HFF-Myc (cell line): ENCODE data around the gene APOBEC3C.
"Not testable (repeated sequence)": the region's sequence is repeated elsewhere in the genome, so short reads cannot be mapped to it uniquely, and the experiment has no call there.

Source experiments
- DNase-seq: peaks from one replicate; pipeline ENCODE4 v3.0.0-alpha.2; 2011; ENCODE audit warnings: low read depth; ENCODE audit errors: extremely low read depth
- H3K4me3 ChIP-seq: replicated peaks from 2 replicates; pipeline ENCODE4 v1.5.1; 2011; ENCODE audit warnings: low read depth, mild to moderate bottlenecking, control low read depth, low read length
- CTCF ChIP-seq: IDR thresholded peaks from 2 replicates; pipeline ENCODE4 v1.5.1; 2012; ENCODE audit warnings: mild to moderate bottlenecking, low read depth, low read length, control low read depth; ENCODE audit errors: missing control alignments

The APOBEC3C gene

GRCh38 chr22:38997518-38997917, 16.5 kb upstream of the APOBEC3C start:
- no peak for TF ChIP-seq CTCF
- H3K4me3 ChIP-seq, result no peak overlapping the region
- DNase-seq, result no peak

- peak; percentile 78 for TF ChIP-seq CTCF
- DNase-seq, result peak; percentile 75
- H3K4me3 ChIP-seq, result no peak overlapping the region
Observed at GRCh38 chr22:39003165-39003638, 10.9 kb upstream of the APOBEC3C start.

DNA sequence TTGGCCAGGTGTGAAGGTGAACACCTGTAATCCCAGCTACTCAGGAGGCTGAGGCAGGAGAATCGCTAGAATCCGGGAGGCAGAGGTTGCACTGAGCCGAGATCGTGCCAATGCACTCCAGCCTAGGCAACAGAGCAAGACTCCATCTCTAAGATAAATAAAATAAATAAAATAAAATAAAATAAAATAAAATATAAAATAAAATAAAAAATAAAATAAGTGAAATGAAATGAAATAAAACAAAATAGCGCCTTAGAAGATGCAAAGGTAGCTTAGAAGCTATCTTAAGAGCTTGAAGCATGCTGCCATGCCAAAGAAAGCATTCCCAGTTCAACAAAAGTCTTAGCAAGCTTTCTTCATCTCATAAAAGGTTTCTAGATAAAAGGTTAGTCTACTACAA, 6.9 kb upstream of the APOBEC3C start:
- no peak for DNase-seq
- TF ChIP-seq CTCF, result no peak
- H3K4me3 ChIP-seq, result no peak overlapping the region

GRCh38 chr22:39008271-39008850, 5.7 kb upstream of the APOBEC3C start:
- not testable (repeated sequence) for H3K4me3 ChIP-seq, DNase-seq

DNA sequence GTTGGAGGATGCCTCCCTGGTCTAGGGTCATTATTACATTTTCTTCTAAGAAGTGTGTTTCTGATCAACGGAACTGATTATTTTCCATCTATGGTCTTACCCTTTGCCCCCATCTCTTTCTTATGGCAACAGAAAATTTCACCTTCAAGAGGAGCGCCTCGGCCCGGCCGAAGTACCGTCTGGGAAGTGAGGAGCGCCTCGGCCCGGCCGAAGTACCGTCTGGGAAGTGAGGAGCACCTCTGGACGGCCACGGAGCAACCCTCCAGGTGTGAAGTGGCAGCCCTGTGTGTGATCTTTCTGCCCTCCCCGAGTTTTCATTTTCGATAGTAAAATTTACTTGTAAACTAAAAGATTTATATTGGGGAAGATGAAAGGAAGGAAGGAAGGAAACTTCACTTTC, 3.1 kb upstream of the APOBEC3C start:
- no peak for DNase-seq
- TF ChIP-seq CTCF, result no peak
- no peak overlapping the region for H3K4me3 ChIP-seq

- no peak overlapping the region for H3K4me3 ChIP-seq
- no peak for DNase-seq
- no peak for TF ChIP-seq CTCF
Observed at GRCh38 chr22:39012533-39013511, 1.2 kb upstream of the APOBEC3C start.

DNA sequence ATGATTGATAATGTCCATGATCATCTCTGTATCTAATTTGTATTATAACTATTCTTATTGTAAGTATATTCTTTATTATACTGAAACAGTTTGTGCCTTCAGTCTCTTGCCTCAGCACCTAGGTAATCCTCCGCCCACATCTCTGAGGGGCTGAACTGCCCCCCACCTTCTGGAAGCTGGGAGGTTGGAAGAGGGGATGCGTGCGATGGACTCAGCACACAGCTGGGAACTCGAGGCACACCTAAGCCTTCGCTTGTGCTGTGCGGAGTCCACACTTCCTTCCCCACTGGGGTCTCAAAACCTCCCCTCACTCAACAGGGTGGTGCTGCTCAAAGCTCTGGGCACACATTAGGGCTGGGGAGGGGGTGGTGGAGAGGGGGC, 506 bp upstream of the APOBEC3C start:
- not testable (repeated sequence) for DNase-seq
- H3K4me3 ChIP-seq, result peak overlapping the region; percentile 64

DNA sequence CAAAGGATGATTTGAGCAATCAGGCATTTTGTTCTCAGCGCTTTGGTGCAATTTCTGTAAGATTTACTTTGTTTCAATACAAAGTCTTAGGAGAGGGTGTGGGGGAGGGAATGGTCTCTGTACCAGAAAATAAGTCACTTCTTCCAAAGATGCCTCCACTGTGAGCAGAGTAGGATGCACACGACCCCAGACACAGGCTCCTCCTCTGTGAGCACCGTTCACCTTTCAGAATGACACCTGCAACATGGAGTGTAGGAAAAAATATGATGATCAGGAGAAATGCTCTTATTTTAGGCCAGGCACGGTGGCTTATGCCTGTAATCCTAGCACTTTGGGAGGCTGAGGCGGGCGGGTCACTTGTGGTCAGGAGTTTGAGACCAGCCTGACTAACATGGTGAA, 665 bp downstream of the APOBEC3C start:
- H3K4me3 ChIP-seq, result peak overlapping the region; percentile 64
- DNase-seq, result not testable (repeated sequence)
